GM23248 (cell line): ENCODE measurements around the gene XXYLT1. TPM values are rescaled to one million over a fixed set of nuclear protein-coding genes. Genes with fewer than 3 reads are reported as not detected.

Source experiments
- DNase-seq: peaks from one replicate; pipeline ENCODE4 v3.0.0-alpha.2; 2015
- H2AFZ ChIP-seq: fragments of 200-600 bp; sonication (generic); 2 replicates; pipeline ENCODE4 v1.6.1; 2016; ENCODE audit warnings: antibody characterized with exemption
- H3F3A ChIP-seq: fragments of 200-600 bp; sonication (generic); 2 replicates; pipeline ENCODE4 v1.6.1; 2016; ENCODE audit warnings: mild to moderate bottlenecking, antibody characterized with exemption, mixed run types; ENCODE audit not compliant: insufficient read depth
- H3K27ac ChIP-seq: fragments of 200-600 bp; sonication (generic); 2 replicates; pipeline ENCODE4 v1.5.1; 2016; ENCODE audit warnings: mild to moderate bottlenecking
- H3K27me3 ChIP-seq: fragments of 200-600 bp; sonication (generic); replicated peaks from 2 replicates; pipeline ENCODE4 v1.6.1; 2016; ENCODE audit warnings: mild to moderate bottlenecking; ENCODE audit not compliant: insufficient read depth
- H3K36me3 ChIP-seq: fragments of 200-600 bp; sonication (generic); 2 replicates; pipeline ENCODE4 v1.6.1; 2016; ENCODE audit warnings: low read depth, mild to moderate bottlenecking
- H3K4me1 ChIP-seq: fragments of 200-600 bp; sonication (generic); 2 replicates; pipeline ENCODE4 v1.6.1; 2016; ENCODE audit warnings: mild to moderate bottlenecking; ENCODE audit not compliant: insufficient read depth
- H3K4me2 ChIP-seq: fragments of 200-600 bp; sonication (generic); one replicate; pipeline ENCODE4 v1.6.1; 2016; ENCODE audit warnings: mild to moderate bottlenecking; ENCODE audit not compliant: unreplicated experiment
- H3K4me3 ChIP-seq: fragments of 200-600 bp; sonication (generic); 2 replicates; pipeline ENCODE4 v1.5.1; 2016; ENCODE audit warnings: mild to moderate bottlenecking
- H3K79me2 ChIP-seq: fragments of 200-600 bp; sonication (generic); 2 replicates; pipeline ENCODE4 v1.6.1; 2016; ENCODE audit warnings: mild to moderate bottlenecking; ENCODE audit not compliant: insufficient read depth
- H3K9ac ChIP-seq: fragments of 200-600 bp; sonication (generic); 2 replicates; pipeline ENCODE4 v1.6.1; 2016; ENCODE audit warnings: mild to moderate bottlenecking
- H3K9me2 ChIP-seq: fragments of 200-600 bp; sonication (generic); 2 replicates; pipeline ENCODE4 v1.6.1; 2016; ENCODE audit warnings: mixed run types, mild to moderate bottlenecking, moderate library complexity; ENCODE audit not compliant: insufficient read depth
- H3K9me3 ChIP-seq: fragments of 200-600 bp; sonication (generic); one replicate; pipeline ENCODE4 v1.6.1; 2017; ENCODE audit warnings: low read depth
- H4K20me1 ChIP-seq: fragments of 200-600 bp; sonication (generic); 2 replicates; pipeline ENCODE4 v1.6.0; 2016; ENCODE audit not compliant: insufficient read depth
- EZH2 ChIP-seq: fragments of 200-600 bp; sonication (generic); IDR thresholded peaks from 2 replicates; pipeline ENCODE4 v1.6.1; 2018; ENCODE audit warnings: antibody characterized with exemption, mild to moderate bottlenecking; ENCODE audit not compliant: insufficient read depth, poor library complexity, severe bottlenecking
- EZH2phosphoT487 ChIP-seq: fragments of 200-600 bp; sonication (generic); IDR thresholded peaks from 2 replicates; pipeline ENCODE4 v1.6.1; 2018; ENCODE audit warnings: antibody characterized with exemption, moderate library complexity, mild to moderate bottlenecking, low read depth; ENCODE audit not compliant: insufficient read depth
- WGBS, 2 experiments: methylation state at CpG; one replicate each; pipeline ENCODE4 v1.1.6; 2015 to 2017; ENCODE audit warnings: low lambda C conversion rate in 2 of 2, low coverage in 1 of 2; ENCODE audit errors: missing lambda C conversion rate in 2 of 2; 5-methylcytosine and 5-hydroxymethylcytosine counted together
- in situ Hi-C: fragments of 300-500 bp; cut with MboI; formaldehyde crosslinking; loops from 2 replicates; pipeline ENCODE4 v1.15.0; 2020
- polyA plus RNA-seq: library from polyadenylated mRNA; unstranded; fragments of >200 nt; fragmentation: Nextera tagmentation; extraction: Ambion mirVana; gene quantifications from 2 replicates; pipeline ENCODE4 v1.2.1, GENCODE V29; 2016
- total RNA-seq: library from RNA; depleted of rRNA; stranded (reverse); fragments of >200 nt; shearing (Covaris generic); gene quantifications from 2 replicates; pipeline ENCODE4 v1.2.3, GENCODE V29; 2014

The XXYLT1 gene
- total and polyA plus RNA-seq, 2 experiments from 2014 or later: 22.8 to 44.7 TPM

GRCh38 chr3:195059006-195059350 is 212.0 kb downstream of the XXYLT1 start:
- no peak overlapping the region for H3K27ac ChIP-seq
- H2AFZ ChIP-seq: no peak overlapping the region
- H3K36me3 ChIP-seq: no peaks in the 10 kb centered on the region
- in situ Hi-C loops: no loop called here
- H3K4me1 ChIP-seq: no peaks in the 10 kb centered on the region
- 84 to 87% methylated on average over 13 of the region's 13 CpGs for WGBS, 2 experiments
- no peak overlapping the region for H3K4me2 ChIP-seq
- no peaks in the 10 kb centered on the region for H3F3A ChIP-seq
- no peaks in the 10 kb centered on the region for H3K9me2 ChIP-seq
- H3K27me3 ChIP-seq: no peaks in the 10 kb centered on the region
- H3K9ac ChIP-seq: no peak overlapping the region
- no peaks in the 10 kb centered on the region for H3K9me3 ChIP-seq
- no peaks in the 10 kb centered on the region for H3K79me2 ChIP-seq
- no peak for DNase-seq
- no peaks in the 10 kb centered on the region for H4K20me1 ChIP-seq
- TF ChIP-seq EZH2 (no peak), EZH2phosphoT487 (no peak)
- no peak overlapping the region for H3K4me3 ChIP-seq

GRCh38 chr3:195058336-195059005 is 212.5 kb downstream of the XXYLT1 start:
- no peak overlapping the region for H3K4me3 ChIP-seq
- TF ChIP-seq EZH2phosphoT487 (no peak), EZH2 (no peak)
- no peak overlapping the region for H2AFZ ChIP-seq
- 79 to 83% methylated on average over 13 to 15 of the region's 15 CpGs for WGBS, 2 experiments
- no peak overlapping the region for H3K27ac ChIP-seq
- in situ Hi-C loops: no loop called here
- H3K9ac ChIP-seq: no peak overlapping the region
- DNase-seq: no peak
- no peaks in the 10 kb centered on the region for H4K20me1 ChIP-seq
- H3K79me2 ChIP-seq: no peaks in the 10 kb centered on the region
- no peak overlapping the region for H3K4me2 ChIP-seq
- H3K4me1 ChIP-seq: no peaks in the 10 kb centered on the region
- H3K36me3 ChIP-seq: no peaks in the 10 kb centered on the region
- no peaks in the 10 kb centered on the region for H3K27me3 ChIP-seq
- no peaks in the 10 kb centered on the region for H3F3A ChIP-seq
- no peaks in the 10 kb centered on the region for H3K9me2 ChIP-seq
- H3K9me3 ChIP-seq: no peaks in the 10 kb centered on the region

- DNase-seq: no peak
- no peaks in the 10 kb centered on the region for H3K27me3 ChIP-seq
Measured at GRCh38 chr3:195057716-195058115, 213.2 kb downstream of the XXYLT1 start.

GRCh38 chr3:195056506-195056905 is 214.5 kb downstream of the XXYLT1 start:
- Histone ChIP-seq H3K9ac (no peak overlapping the region), H3K27ac (no peak overlapping the region), H3K4me3 (no peak overlapping the region), H3K27me3 (no peaks in the 10 kb centered on the region), H3K36me3 (no peaks in the 10 kb centered on the region), H3K79me2 (no peaks in the 10 kb centered on the region), H2AFZ (no peak overlapping the region), H3F3A (no peaks in the 10 kb centered on the region), H3K9me2 (no peaks in the 10 kb centered on the region), H4K20me1 (no peaks in the 10 kb centered on the region), H3K4me2 (no peak overlapping the region), H3K4me1 (no peaks in the 10 kb centered on the region), H3K9me3 (no peaks in the 10 kb centered on the region)
- in situ Hi-C loops: no loop called here
- 48 to 51% methylated on average over 5 of the region's 5 CpGs for WGBS, 2 experiments
- TF ChIP-seq EZH2phosphoT487: no peak
- no peak for TF ChIP-seq EZH2
- DNase-seq: no peak

More at GRCh38 chr3:195057716-195058115, 213.2 kb downstream of the XXYLT1 start:
- Histone ChIP-seq H2AFZ (no peak overlapping the region), H3K79me2 (no peaks in the 10 kb centered on the region), H3K9me3 (no peaks in the 10 kb centered on the region), H3K9me2 (no peaks in the 10 kb centered on the region), H3K4me3 (no peak overlapping the region), H3K4me1 (no peaks in the 10 kb centered on the region), H3K36me3 (no peaks in the 10 kb centered on the region), H3K9ac (no peak overlapping the region), H3K27ac (no peak overlapping the region), H4K20me1 (no peaks in the 10 kb centered on the region), H3F3A (no peaks in the 10 kb centered on the region), H3K4me2 (no peak overlapping the region)
- no peak for TF ChIP-seq EZH2phosphoT487
- in situ Hi-C loops: no loop called here
- WGBS, 2 experiments: 77 to 83% methylated on average over 7 of the region's 7 CpGs

GRCh38 chr3:195054311-195054710 is 216.6 kb downstream of the XXYLT1 start:
- Histone ChIP-seq H3K4me1 (no peaks in the 10 kb centered on the region), H3K79me2 (no peaks in the 10 kb centered on the region), H3K9me3 (no peaks in the 10 kb centered on the region), H3K9me2 (no peaks in the 10 kb centered on the region), H3K9ac (no peak overlapping the region), H3K4me2 (no peak overlapping the region), H4K20me1 (no peaks in the 10 kb centered on the region), H3K27me3 (peaks cover 10% of the 10 kb centered on the region), H2AFZ (no peak overlapping the region), H3F3A (no peaks in the 10 kb centered on the region), H3K4me3 (no peak overlapping the region), H3K27ac (no peak overlapping the region), H3K36me3 (no peaks in the 10 kb centered on the region)
- WGBS, 2 experiments: 60 to 88% methylated on average over 4 to 6 of the region's 6 CpGs
- no peak for DNase-seq
- in situ Hi-C loops: no loop called here
- TF ChIP-seq EZH2phosphoT487 (no peak), EZH2 (no peak)
